ENCODE results near the gene HMGCS2.
"Not testable (repeated sequence)": the region's sequence is repeated elsewhere in the genome, so short reads cannot be mapped to it uniquely, and the experiment has no call there.

DNA sequence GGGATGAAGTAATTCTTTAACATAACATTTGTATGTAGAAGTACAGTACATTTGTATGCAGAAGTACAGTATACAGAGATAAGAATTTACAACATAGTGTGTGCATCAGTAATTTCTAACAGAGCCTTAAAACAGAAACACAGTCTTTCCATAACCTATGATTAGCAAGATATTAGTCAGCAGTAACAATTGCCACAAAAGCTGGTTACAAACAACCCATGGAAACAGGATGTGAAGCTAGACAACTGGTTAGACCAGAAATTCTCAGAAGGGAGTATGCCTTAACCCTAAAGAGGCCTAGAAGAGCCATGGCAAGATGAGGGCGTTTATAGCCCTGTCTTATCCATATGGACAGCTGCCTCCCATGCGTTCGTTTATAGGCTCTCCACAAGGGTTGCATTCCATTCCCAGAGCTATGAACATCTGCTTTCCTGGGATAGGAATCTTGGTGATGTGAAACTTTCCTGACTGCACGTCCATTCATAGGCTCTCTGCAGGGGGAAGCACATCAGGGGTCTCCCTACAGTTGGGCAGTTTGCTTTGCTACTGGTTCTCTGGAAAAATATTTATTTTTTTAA is 17.9 kb upstream of the HMGCS2 start:
- TF ChIP-seq CTCF (IDR thresholded peaks at IDR 0.05); MAFK (IDR thresholded peaks at IDR 0.05; ENCODE audit: partially characterized antibody); CEBPB (IDR thresholded peaks at IDR 0.05); USF2 (IDR thresholded peaks at IDR 0.05); RNF2 (IDR thresholded peaks at IDR 0.05; ENCODE audit: borderline replicate concordance, low read depth): not testable (repeated sequence)

All from A549 (cell line).